ENCODE measurements around the gene FNDC4. TPM values are rescaled to one million over a fixed set of nuclear protein-coding genes. Genes with fewer than 3 reads are reported as not detected.
A peak's percentile ranks its signal among the peaks of the same experiment; 100 is the strongest.

Gene FNDC4
- total and polyA plus RNA-seq, 8 donors: 3.1 to 12.7 (median 8.7) TPM

DNA sequence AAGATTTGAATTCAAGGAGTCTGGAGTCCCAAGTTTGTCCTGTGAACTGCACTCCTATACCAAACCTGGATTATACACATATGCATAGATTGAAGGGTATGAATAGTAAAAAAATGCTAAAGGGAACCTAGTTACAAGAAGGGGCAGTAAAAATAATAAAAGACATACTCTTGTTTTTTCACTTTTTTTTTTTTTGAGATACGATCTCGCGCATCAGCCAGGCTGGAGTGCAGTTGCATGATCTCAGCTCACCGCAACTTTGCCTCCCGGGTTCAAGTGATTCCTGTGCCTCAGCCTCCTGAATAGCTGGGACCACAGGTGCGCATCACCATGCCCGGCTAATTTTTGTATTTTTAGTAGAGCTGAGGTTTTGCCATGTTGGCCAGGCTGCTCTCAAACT lies 30.6 kb downstream of the FNDC4 start:
- H3K27ac ChIP-seq: no peak overlapping the region
- FAIRE-seq (no peak), DNase-seq (no peak), ATAC-seq (no peak)
- peaks cover 0 to 3% (median 0%) of the 10 kb centered on the region in 3 donors for H3K36me3 ChIP-seq
- intact Hi-C loops (cut with DNase I): no loop called here
- no peaks in the 10 kb centered on the region for H3K4me1 ChIP-seq
- WGBS, 2 donors: 96 to 99% methylated on average over 7 of the region's 7 CpGs
- H3K9me3 ChIP-seq: no peaks in the 10 kb centered on the region
- no peaks in the 10 kb centered on the region for H3K27me3 ChIP-seq
- H3K4me3 ChIP-seq: no peak overlapping the region
- TF ChIP-seq, protein P1, sequence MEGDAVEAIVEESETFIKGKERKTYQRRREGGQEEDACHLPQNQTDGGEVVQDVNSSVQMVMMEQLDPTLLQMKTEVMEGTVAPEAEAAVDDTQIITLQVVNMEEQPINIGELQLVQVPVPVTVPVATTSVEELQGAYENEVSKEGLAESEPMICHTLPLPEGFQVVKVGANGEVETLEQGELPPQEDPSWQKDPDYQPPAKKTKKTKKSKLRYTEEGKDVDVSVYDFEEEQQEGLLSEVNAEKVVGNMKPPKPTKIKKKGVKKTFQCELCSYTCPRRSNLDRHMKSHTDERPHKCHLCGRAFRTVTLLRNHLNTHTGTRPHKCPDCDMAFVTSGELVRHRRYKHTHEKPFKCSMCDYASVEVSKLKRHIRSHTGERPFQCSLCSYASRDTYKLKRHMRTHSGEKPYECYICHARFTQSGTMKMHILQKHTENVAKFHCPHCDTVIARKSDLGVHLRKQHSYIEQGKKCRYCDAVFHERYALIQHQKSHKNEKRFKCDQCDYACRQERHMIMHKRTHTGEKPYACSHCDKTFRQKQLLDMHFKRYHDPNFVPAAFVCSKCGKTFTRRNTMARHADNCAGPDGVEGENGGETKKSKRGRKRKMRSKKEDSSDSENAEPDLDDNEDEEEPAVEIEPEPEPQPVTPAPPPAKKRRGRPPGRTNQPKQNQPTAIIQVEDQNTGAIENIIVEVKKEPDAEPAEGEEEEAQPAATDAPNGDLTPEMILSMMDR (IDR thresholded peaks at IDR 0.05): no peak

DNA sequence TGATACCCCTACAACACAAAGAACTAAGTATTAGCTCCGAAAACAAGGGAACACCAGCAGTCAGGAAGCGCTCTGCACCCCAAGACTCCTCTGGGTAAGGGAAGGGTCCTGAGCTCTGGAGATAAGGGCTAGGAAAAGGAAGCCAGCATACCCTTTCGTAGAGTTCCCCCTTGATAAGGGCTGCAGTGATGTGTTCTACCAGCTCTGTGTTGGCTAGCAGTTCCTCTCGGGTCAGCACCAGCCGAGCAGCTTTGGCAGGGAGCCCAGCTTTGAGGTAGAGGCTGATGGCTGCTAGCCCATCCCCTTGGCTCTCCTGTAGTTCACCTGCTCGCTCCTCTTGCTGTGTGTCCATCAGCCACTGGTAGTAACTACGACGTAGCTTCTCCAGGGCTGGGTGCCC lies 33.9 kb downstream of the FNDC4 start:
- no peak overlapping the region for H3K4me3 ChIP-seq
- 78 to 84% methylated on average over 8 of the region's 8 CpGs for WGBS, 2 donors
- no peaks in the 10 kb centered on the region for H3K9me3 ChIP-seq
- no peak for FAIRE-seq
- DNase-seq: peak in 1 of 6 donors; percentile 33
- peaks cover 0 to 29% (median 0%) of the 10 kb centered on the region in 3 donors for H3K36me3 ChIP-seq
- H3K27me3 ChIP-seq: no peaks in the 10 kb centered on the region
- intact Hi-C loops (cut with DNase I): no loop called here
- no peak overlapping the region for H3K27ac ChIP-seq
- ATAC-seq: no peak
- no peaks in the 10 kb centered on the region for H3K4me1 ChIP-seq
- TF ChIP-seq, protein P1 (IDR thresholded peaks at IDR 0.05): no peak

DNA sequence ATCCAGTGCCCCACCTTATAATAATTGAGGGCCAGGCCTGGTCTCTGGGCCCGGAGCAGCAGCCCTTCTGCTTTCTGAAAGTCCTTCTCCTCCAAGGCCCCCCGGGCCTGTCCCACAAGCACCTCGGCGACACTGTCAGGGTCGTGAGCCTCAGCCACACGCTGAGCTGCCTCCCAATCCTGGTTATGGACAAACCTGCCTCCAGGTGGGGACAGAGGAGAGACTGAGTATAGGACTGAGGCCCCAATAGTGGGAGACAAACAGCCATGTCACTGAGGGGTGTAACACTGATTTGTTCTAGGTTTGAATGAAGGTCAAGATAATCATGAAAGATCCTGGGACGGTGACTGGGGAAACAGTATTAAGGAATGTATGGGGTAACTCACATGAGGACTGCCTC lies 41.0 kb downstream of the FNDC4 start:
- intact Hi-C loops (cut with DNase I): no loop called here
- Histone ChIP-seq H3K4me3 (no peak overlapping the region), H3K36me3 (peaks cover 0 to 38% (median 9%) of the 10 kb centered on the region in 3 donors), H3K27me3 (no peaks in the 10 kb centered on the region), H3K9me3 (no peaks in the 10 kb centered on the region), H3K27ac (no peak overlapping the region), H3K4me1 (no peaks in the 10 kb centered on the region)
- ATAC-seq: no peak
- FAIRE-seq: no peak
- 86 to 91% methylated on average over 7 of the region's 7 CpGs for WGBS, 2 donors
- no peak for DNase-seq
- TF ChIP-seq, protein P1 (IDR thresholded peaks at IDR 0.05): no peak

DNA sequence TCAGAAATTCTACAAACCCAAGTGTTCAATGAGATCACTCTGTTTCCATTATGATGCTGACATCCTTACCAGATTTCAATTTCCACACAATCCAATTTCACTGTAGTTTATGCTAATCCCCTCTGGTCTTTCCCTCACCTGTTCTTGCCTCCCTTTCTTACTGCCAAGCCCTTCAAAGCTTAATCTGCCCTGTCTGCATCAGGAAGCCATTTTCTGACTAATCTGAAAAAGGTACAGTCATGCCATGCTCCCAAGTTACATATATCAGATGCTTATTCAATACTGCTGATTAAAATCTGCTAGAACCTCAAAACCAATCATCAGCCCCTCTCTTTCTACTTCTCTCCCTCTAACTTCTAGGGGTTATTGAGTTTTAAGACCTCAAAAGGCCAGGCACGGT lies 43.9 kb downstream of the FNDC4 start:
- Histone ChIP-seq H3K36me3 (peaks cover 0 to 26% (median 9%) of the 10 kb centered on the region in 3 donors), H3K27me3 (no peaks in the 10 kb centered on the region), H3K4me3 (no peak overlapping the region), H3K4me1 (no peaks in the 10 kb centered on the region), H3K27ac (no peak overlapping the region), H3K9me3 (no peaks in the 10 kb centered on the region)
- FAIRE-seq: no peak
- WGBS, 2 donors: 44 to 53% methylated on average over 1 of the region's 1 CpG
- DNase-seq: no peak
- TF ChIP-seq, protein P1 (IDR thresholded peaks at IDR 0.05): no peak
- intact Hi-C loops (cut with DNase I): no loop called here
- ATAC-seq: no peak

DNA sequence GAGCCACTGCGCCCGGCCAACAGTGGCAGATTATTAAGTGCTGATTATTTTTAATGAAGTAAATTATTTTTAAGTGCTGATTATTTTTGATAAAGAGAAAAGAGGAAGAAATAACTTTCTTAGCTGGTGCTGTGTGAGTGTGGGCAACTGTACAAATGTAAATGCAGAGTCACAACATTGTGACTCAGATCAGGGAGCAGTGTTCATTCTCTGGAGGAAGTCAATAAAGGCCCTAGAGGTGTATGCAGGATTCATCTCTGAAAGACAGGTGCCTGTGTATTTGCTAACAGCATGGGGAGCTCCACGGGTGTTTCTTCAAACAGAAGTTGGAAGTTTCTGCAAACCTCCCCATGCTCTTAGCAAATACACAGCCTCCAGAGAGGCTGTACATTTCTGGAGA lies 46.6 kb downstream of the FNDC4 start:
- peaks cover 0 to 28% (median 9%) of the 10 kb centered on the region in 3 donors for H3K36me3 ChIP-seq
- no peak overlapping the region for H3K4me3 ChIP-seq
- 47 to 72% methylated on average over 3 of the region's 3 CpGs for WGBS, 2 donors
- ATAC-seq (no peak), DNase-seq (no peak), FAIRE-seq (no peak)
- H3K4me1 ChIP-seq: peaks cover 0 to 8% (median 3%) of the 10 kb centered on the region in 3 donors
- intact Hi-C loops (cut with DNase I): no loop called here
- no peaks in the 10 kb centered on the region for H3K27me3 ChIP-seq
- no peak overlapping the region for H3K27ac ChIP-seq
- TF ChIP-seq, protein P1 (IDR thresholded peaks at IDR 0.05): no peak
- no peaks in the 10 kb centered on the region for H3K9me3 ChIP-seq

Measured in pancreas (tissue), 10 donors.